BE2C (cell line): ENCODE measurements around the gene VPS13D.
"Not testable (repeated sequence)": the region's sequence is repeated elsewhere in the genome, so short reads cannot be mapped to it uniquely, and the experiment has no call there.

Experiments
- DNase-seq: peaks from one replicate; pipeline ENCODE4 v3.0.0-alpha.2; 2020
- H3K27me3 ChIP-seq: fragments of 250-450 bp; sonication (Bioruptor Pico); 2 replicates; pipeline ENCODE4 v1.5.1; 2020; ENCODE audit warnings: mild to moderate bottlenecking
- H3K36me3 ChIP-seq: fragments of 250-450 bp; sonication (Bioruptor Pico); 2 replicates; pipeline ENCODE4 v1.5.1; 2020; ENCODE audit warnings: mild to moderate bottlenecking
- H3K4me1 ChIP-seq: fragments of 250-450 bp; sonication (Bioruptor Pico); 2 replicates; pipeline ENCODE4 v1.5.1; 2020
- H3K4me3 ChIP-seq: 2 replicates; pipeline ENCODE4 v1.5.1; 2011; ENCODE audit warnings: low read depth, low read length
- H3K9me3 ChIP-seq: fragments of 250-450 bp; sonication (Bioruptor Pico); 2 replicates; pipeline ENCODE4 v1.5.1; 2020
- CTCF ChIP-seq: IDR thresholded peaks from 2 replicates; pipeline ENCODE4 v1.5.1; 2012; ENCODE audit warnings: mild to moderate bottlenecking, low read depth, low read length

VPS13D gene

GRCh38 chr1:12383001-12383400 is 153.2 kb downstream of the VPS13D start:
- Histone ChIP-seq H3K27me3 (no peaks in the 10 kb centered on the region), H3K36me3 (peaks cover 4% of the 10 kb centered on the region; the same call in 1 of the 2 replicates), H3K4me3 (no peak overlapping the region), H3K9me3 (no peaks in the 10 kb centered on the region), H3K4me1 (no peaks in the 10 kb centered on the region)
- TF ChIP-seq CTCF = no peak
- DNase-seq = no peak

GRCh38 chr1:12383786-12384185 is 154.0 kb downstream of the VPS13D start:
- no peak for DNase-seq

GRCh38 chr1:12384836-12385456 is 155.1 kb downstream of the VPS13D start:
- no peak for DNase-seq
- H3K36me3 ChIP-seq = peaks cover 4% of the 10 kb centered on the region; the same call in 1 of the 2 replicates
- H3K27me3 ChIP-seq = no peaks in the 10 kb centered on the region
- H3K4me1 ChIP-seq = no peaks in the 10 kb centered on the region
- no peaks in the 10 kb centered on the region for H3K9me3 ChIP-seq
- H3K4me3 ChIP-seq = no peak overlapping the region
- no peak for TF ChIP-seq CTCF

More at GRCh38 chr1:12383786-12384185, 154.0 kb downstream of the VPS13D start:
- no peak for TF ChIP-seq CTCF
- Histone ChIP-seq H3K27me3 (no peaks in the 10 kb centered on the region), H3K36me3 (peaks cover 4% of the 10 kb centered on the region; the same call in 1 of the 2 replicates), H3K9me3 (no peaks in the 10 kb centered on the region), H3K4me3 (no peak overlapping the region), H3K4me1 (no peaks in the 10 kb centered on the region)

- Histone ChIP-seq H3K4me3 (no peak overlapping the region), H3K9me3 (no peaks in the 10 kb centered on the region), H3K27me3 (no peaks in the 10 kb centered on the region), H3K4me1 (no peaks in the 10 kb centered on the region), H3K36me3 (peaks cover 4% of the 10 kb centered on the region; the same call in 1 of the 2 replicates)
- no peak for DNase-seq
- no peak for TF ChIP-seq CTCF
Observed at GRCh38 chr1:12386130-12386529, 156.3 kb downstream of the VPS13D start.

- DNase-seq = no peak
- TF ChIP-seq CTCF = no peak
- no peaks in the 10 kb centered on the region for H3K9me3 ChIP-seq
- peaks cover 4% of the 10 kb centered on the region; the same call in 1 of the 2 replicates for H3K36me3 ChIP-seq
- H3K4me1 ChIP-seq = no peaks in the 10 kb centered on the region
- no peak overlapping the region for H3K4me3 ChIP-seq
- H3K27me3 ChIP-seq = no peaks in the 10 kb centered on the region
Observed at GRCh38 chr1:12387641-12388040, 157.8 kb downstream of the VPS13D start.

- not testable (repeated sequence) for H3K4me3 ChIP-seq, H3K9me3 ChIP-seq, H3K36me3 ChIP-seq, H3K4me1 ChIP-seq, DNase-seq, H3K27me3 ChIP-seq
Observed at GRCh38 chr1:12390296-12390695, 160.5 kb downstream of the VPS13D start.
